K562 (cell line): ENCODE data around the gene PLA2G3. TPM values are rescaled to one million over a fixed set of nuclear protein-coding genes. Genes with fewer than 3 reads are reported as not detected.

ENCODE experiments used
- ARNT ChIP-seq, 2 experiments: fragments of 450-650 bp; IDR thresholded peaks; 2 replicates each; pipeline ENCODE4 v1.6.1; 2016; ENCODE audit warnings: mild to moderate bottlenecking in 1 of 2
- BDP1 ChIP-seq: IDR thresholded peaks from 3 replicates; pipeline ENCODE4 v1.6.1; 2011; ENCODE audit not compliant: insufficient read length, insufficient read depth
- CSDE1 ChIP-seq, 2 experiments: fragments of 450-650 bp; IDR thresholded peaks; 2 replicates each; pipeline ENCODE4 v1.6.1; 2016; ENCODE audit warnings: mild to moderate bottlenecking in 1 of 2
- GATA2 ChIP-seq: sonication (generic); formaldehyde crosslinking; IDR thresholded peaks from 2 replicates; pipeline ENCODE4 v1.4.0; 2020; ENCODE audit warnings: mild to moderate bottlenecking, missing genetic modification reagents
- MLLT1 ChIP-seq, 2 experiments: fragments of 450-650 bp; IDR thresholded peaks; 2 replicates each; pipeline ENCODE4 v1.6.1; 2016
- SRSF7 ChIP-seq: fragments of 200-400 bp; formaldehyde crosslinking; optimal IDR thresholded peaks from 2 replicates; pipeline ENCODE3; 2017; ENCODE audit warnings: mild to moderate bottlenecking, low read depth, low read length
- STAG1 ChIP-seq: sonication (generic); formaldehyde crosslinking; IDR thresholded peaks from 2 replicates; pipeline ENCODE4 v1.5.0; 2020; ENCODE audit warnings: missing genetic modification reagents, borderline replicate concordance
- YBX1 ChIP-seq: fragments of 450-650 bp; IDR thresholded peaks from 2 replicates; pipeline ENCODE4 v1.7.1; 2016; ENCODE audit warnings: mild to moderate bottlenecking
- ZFP30 ChIP-seq: fragments of 250-450 bp; sonication (Bioruptor Pico); IDR thresholded peaks from 2 replicates; pipeline ENCODE4 v1.8.0; 2022; ENCODE audit warnings: moderate library complexity, mild to moderate bottlenecking, inconsistent platforms, borderline replicate concordance
- ZNF217 ChIP-seq: sonication (generic); formaldehyde crosslinking; IDR thresholded peaks from 2 replicates; pipeline ENCODE4 v1.8.0; 2022; ENCODE audit warnings: mild to moderate bottlenecking, missing genetic modification reagents
- ZNF318 ChIP-seq, 2 experiments: fragments of 450-650 bp; IDR thresholded peaks; 2 replicates each; pipeline ENCODE4 v1.6.1; 2016; ENCODE audit warnings: mild to moderate bottlenecking in 2 of 2, borderline replicate concordance in 1 of 2, low read depth in 1 of 2, moderate library complexity in 1 of 2
- ZSCAN32 ChIP-seq: fragments of 450-650 bp; formaldehyde crosslinking; IDR thresholded peaks from 2 replicates; pipeline ENCODE4 v1.4.0; 2020; ENCODE audit warnings: mild to moderate bottlenecking, moderate library complexity
- polyA plus RNA-seq, 8 experiments: library from polyadenylated mRNA; depleted of rRNA in 4 of 8; stranded (reverse) in 5 of 8; unstranded in 3 of 8; fragments of >200 nt; fragmentation: Nextera tagmentation in 2 of 8; fragmentation: Illumina TruSeq in 1 of 8; extraction: Ambion mirVana in 2 of 8; extraction: Trizol in 1 of 8; gene quantifications; 2 replicates each; pipeline versions ENCODE4 v1.2.1 to v1.2.3, GENCODE V29; 2011 to 2014; ENCODE audit warnings: inconsistent platforms in 1 of 8, missing spikeins in 1 of 8
- total RNA-seq, 7 experiments: library from RNA; depleted of rRNA in 6 of 7; stranded (reverse); fragments of >200 nt in 6 of 7; fragmentation: Illumina TruSeq in 2 of 7; extraction: Trizol in 2 of 7; gene quantifications; 2 replicates each; pipeline versions ENCODE4 v1.2.1 to v1.2.3, GENCODE V29; 2011 to 2021; ENCODE audit warnings: low replicate concordance in 1 of 7
- TF ChIP-seq, protein P1 (sequence below): IDR thresholded peaks from 2 replicates; pipeline ENCODE4 v1.6.1; 2014; ENCODE audit warnings: antibody characterized with exemption

PLA2G3 gene
- total and polyA plus RNA-seq, 9 of the 15 experiments (the other 6 are each of a cell fraction or from before 2014, with no cell fraction given): 0.18 to 1.4 (median 0.64) TPM

DNA sequence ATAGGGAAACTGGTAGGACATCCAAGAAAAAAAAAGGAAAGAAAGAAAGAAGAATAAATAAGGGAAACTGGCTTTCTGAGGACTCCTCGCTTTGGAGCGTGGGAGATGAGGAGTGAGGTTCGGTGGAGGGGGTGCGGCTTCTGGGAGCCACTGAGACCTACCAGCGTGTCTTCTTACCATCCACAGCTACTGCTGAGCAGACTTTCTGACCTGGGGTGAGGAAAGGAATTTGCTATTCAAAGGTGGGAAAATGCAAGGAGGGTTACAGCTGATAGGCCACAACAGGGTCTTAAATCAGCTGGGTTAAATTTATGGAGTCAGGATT lies 32.5 kb downstream of the PLA2G3 start (continued):
- TF ChIP-seq ZNF318 (IDR thresholded peaks at IDR 0.05; ENCODE audit: borderline replicate concordance in 1 of 2, low read depth in 1 of 2): no peak
- TF ChIP-seq ZSCAN32 (CRISPR knock-in tag): no peak
- TF ChIP-seq, protein P1, sequence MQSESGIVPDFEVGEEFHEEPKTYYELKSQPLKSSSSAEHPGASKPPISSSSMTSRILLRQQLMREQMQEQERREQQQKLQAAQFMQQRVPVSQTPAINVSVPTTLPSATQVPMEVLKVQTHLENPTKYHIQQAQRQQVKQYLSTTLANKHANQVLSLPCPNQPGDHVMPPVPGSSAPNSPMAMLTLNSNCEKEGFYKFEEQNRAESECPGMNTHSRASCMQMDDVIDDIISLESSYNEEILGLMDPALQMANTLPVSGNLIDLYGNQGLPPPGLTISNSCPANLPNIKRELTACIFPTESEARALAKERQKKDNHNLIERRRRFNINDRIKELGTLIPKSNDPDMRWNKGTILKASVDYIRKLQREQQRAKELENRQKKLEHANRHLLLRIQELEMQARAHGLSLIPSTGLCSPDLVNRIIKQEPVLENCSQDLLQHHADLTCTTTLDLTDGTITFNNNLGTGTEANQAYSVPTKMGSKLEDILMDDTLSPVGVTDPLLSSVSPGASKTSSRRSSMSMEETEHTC: no peak
- TF ChIP-seq ARNT (IDR thresholded peaks at IDR 0.05): 0 out of 4 replicates have a peak, but pooled peaks of 1 of the 2 experiments have one; percentile 47
- TF ChIP-seq YBX1: no peak
- TF ChIP-seq ZFP30 (CRISPR knock-in tag): no peak
- 0 out of 4 replicates have a peak, but pooled peaks of 1 of the 2 experiments have one; percentile 19 for TF ChIP-seq MLLT1 (IDR thresholded peaks at IDR 0.05)
- no peak for TF ChIP-seq SRSF7
- no peak for TF ChIP-seq BDP1
- TF ChIP-seq CSDE1 (IDR thresholded peaks at IDR 0.05): no peak
- TF ChIP-seq GATA2 (CRISPR knock-in tag): no peak
- TF ChIP-seq STAG1 (CRISPR knock-in tag): no peak
- TF ChIP-seq ZNF217 (CRISPR knock-in tag): no peak
